PC-3 (cell line): ENCODE data around the gene KCNAB3. TPM values are rescaled to one million over a fixed set of nuclear protein-coding genes. Genes with fewer than 3 reads are reported as not detected.

Experiments
- ATAC-seq: fragments of 200-7000 bp; cut with Tn5 transposase; 2 replicates; pipeline ENCODE4 v1.9.1; 2020; ENCODE audit warnings: mild to moderate bottlenecking, moderate library complexity
- BruUV-seq: library from RNA; stranded (reverse); fragments of 400-500 nt; replicated peaks from 2 replicates; lab custom pipeline; 2021; lab: Mats Ljungman, UMichigan
- CTCF ChIA-PET: fragments of 300-600 bp; sonication (Branson Sonifier 250); formaldehyde crosslinking; loops from one replicate; lab custom pipeline; 2022; ENCODE audit warnings: antibody characterized with exemption; lab: Charles Lee
- POLR2A ChIA-PET: fragments of 300-600 bp; sonication (Branson Sonifier 250); formaldehyde crosslinking; loops from one replicate; lab custom pipeline; 2022; ENCODE audit warnings: antibody characterized with exemption; ENCODE audit not compliant: unreplicated experiment; lab: Charles Lee
- DNase-seq: peaks from one replicate; pipeline ENCODE4 v3.0.0-alpha.2; 2015
- H2AFZ ChIP-seq: fragments of 300-600 bp; sonication (generic); 2 replicates; pipeline ENCODE4 v1.6.0; 2016; ENCODE audit warnings: antibody characterized with exemption, low read length
- H3F3A ChIP-seq: fragments of 300-600 bp; sonication (generic); one replicate; pipeline ENCODE4 v1.6.0; 2017; ENCODE audit warnings: antibody characterized with exemption, low read length, control low read depth, mild to moderate bottlenecking; ENCODE audit not compliant: unreplicated experiment
- H3K27ac ChIP-seq: fragments of 300-600 bp; sonication (generic); 2 replicates; pipeline ENCODE4 v1.5.1; 2016; ENCODE audit warnings: mild to moderate bottlenecking, low read length
- H3K27me3 ChIP-seq: fragments of 300-600 bp; sonication (generic); 2 replicates; pipeline ENCODE4 v1.6.1; 2016; ENCODE audit warnings: low read length, mixed read lengths
- H3K36me3 ChIP-seq: fragments of 300-600 bp; sonication (generic); 2 replicates; pipeline ENCODE4 v1.6.1; 2016; ENCODE audit warnings: low read depth, mixed run types, low read length, mixed read lengths
- H3K4me1 ChIP-seq: fragments of 300-600 bp; sonication (generic); 2 replicates; pipeline ENCODE4 v1.5.1; 2016; ENCODE audit warnings: low read length; ENCODE audit not compliant: insufficient read depth
- H3K4me2 ChIP-seq: fragments of 300-600 bp; sonication (generic); 2 replicates; pipeline ENCODE4 v1.6.0; 2016; ENCODE audit warnings: low read length
- H3K4me3 ChIP-seq: fragments of 300-600 bp; sonication (generic); 2 replicates; pipeline ENCODE4 v1.5.1; 2016; ENCODE audit warnings: mild to moderate bottlenecking, low read length, mixed read lengths
- H3K79me2 ChIP-seq: fragments of 300-600 bp; sonication (generic); 2 replicates; pipeline ENCODE4 v1.6.1; 2017; ENCODE audit warnings: low read length, mixed read lengths
- H3K9ac ChIP-seq: fragments of 300-600 bp; sonication (generic); 2 replicates; pipeline ENCODE4 v1.6.0; 2016; ENCODE audit warnings: mild to moderate bottlenecking, low read length
- H3K9me2 ChIP-seq: fragments of 300-600 bp; sonication (generic); replicated peaks from 2 replicates; pipeline ENCODE4 v1.6.1; 2016; ENCODE audit warnings: mixed run types, low read length, mixed read lengths
- H3K9me3 ChIP-seq: fragments of 300-600 bp; sonication (generic); 2 replicates; pipeline ENCODE4 v1.6.1; 2016; ENCODE audit warnings: low read length, mixed read lengths
- H4K20me1 ChIP-seq: fragments of 300-600 bp; sonication (generic); 2 replicates; pipeline ENCODE4 v1.6.1; 2016; ENCODE audit warnings: low read length, mixed read lengths
- CTCF ChIP-seq: fragments of 300-600 bp; sonication (generic); conservative IDR thresholded peaks from 2 replicates; pipeline ENCODE4 v1.5.1; 2017; ENCODE audit warnings: antibody characterized with exemption, low read depth, mild to moderate bottlenecking, low read length
- EZH2 ChIP-seq: fragments of 300-600 bp; sonication (generic); IDR thresholded peaks from one replicate; pipeline ENCODE4 v1.6.1; 2017; ENCODE audit warnings: antibody characterized with exemption, mild to moderate bottlenecking, low read length; ENCODE audit not compliant: unreplicated experiment
- EZH2phosphoT487 ChIP-seq: fragments of 300-600 bp; sonication (generic); IDR thresholded peaks from 2 replicates; pipeline ENCODE4 v1.6.1; 2018; ENCODE audit warnings: mild to moderate bottlenecking, antibody characterized with exemption, low read length, borderline replicate concordance
- intact Hi-C: fragments of 100-400 bp; cut with micrococcal nuclease; formaldehyde crosslinking; loops from 2 replicates; pipeline ENCODE4 v1.9.0; 2023
- total RNA-seq: library from RNA; depleted of rRNA; stranded (reverse); fragments of >200 nt; gene quantifications from 2 replicates; pipeline ENCODE4 v1.2.3, GENCODE V29; 2014

Gene KCNAB3
- total RNA-seq, 1 experiment from 2014 or later = 0.26 TPM

- no peaks in the 10 kb centered on the region for H4K20me1 ChIP-seq
- ChIA-PET POLR2A (no interaction called here), CTCF (no interaction called here)
- H3K4me2 ChIP-seq = no peak overlapping the region
- H3K4me3 ChIP-seq = no peak overlapping the region
- BruUV-seq = no TSS peak
- no peaks in the 10 kb centered on the region for H3K9me2 ChIP-seq
- DNase-seq = no peak
- no peak overlapping the region for H3K27ac ChIP-seq
- H3K9ac ChIP-seq = no peak overlapping the region
- H3K9me3 ChIP-seq = no peaks in the 10 kb centered on the region
- TF ChIP-seq EZH2 (no peak), EZH2phosphoT487 (no peak), CTCF (no peak)
- H3F3A ChIP-seq = no peaks in the 10 kb centered on the region
- H2AFZ ChIP-seq = no peak overlapping the region
- H3K27me3 ChIP-seq = no peaks in the 10 kb centered on the region
- peaks cover 41% of the 10 kb centered on the region for H3K79me2 ChIP-seq
- intact Hi-C loops = no loop called here
- 0 out of 2 replicates have a peak, but pooled peaks cover 3% of the 10 kb centered on the region for H3K36me3 ChIP-seq
- no peak for ATAC-seq
- H3K4me1 ChIP-seq = peaks cover 18% of the 10 kb centered on the region
These were observed 6.2 kb upstream of the KCNAB3 start for GRCh38 chr17:7935859-7936258.

GRCh38 chr17:7932949-7933348 lies 3.3 kb upstream of the KCNAB3 start:
- intact Hi-C loops = loop anchor here (1.0 to 5.0 kb wide), 3 partner anchors 46 to 124 kb away; no protein-coding TSS in a partner anchor
- H3K36me3 ChIP-seq = no peaks in the 10 kb centered on the region
- H3K4me3 ChIP-seq = peak overlapping the region; percentile 98
- TF ChIP-seq CTCF = peak; percentile 26; the same call in 1 of the 2 replicates
- no peak for TF ChIP-seq EZH2
- peaks cover 45% of the 10 kb centered on the region for H3K79me2 ChIP-seq
- no peaks in the 10 kb centered on the region for H3K9me3 ChIP-seq
- no peaks in the 10 kb centered on the region for H3K9me2 ChIP-seq
- peak overlapping the region; percentile 44; the same call in 1 of the 2 replicates for H3K27ac ChIP-seq
- H3K4me2 ChIP-seq = peak overlapping the region; percentile 99
- H3K9ac ChIP-seq = peak overlapping the region; percentile 88
- ChIA-PET CTCF (interaction anchor here (0.6 to 2.2 kb wide), 6 partner anchors 50 to 127 kb away, joined by 3 to 10 read pairs (median 4); no protein-coding TSS in a partner anchor), POLR2A (no interaction called here)
- DNase-seq (peak; percentile 39), ATAC-seq (peak; percentile 25)
- no TSS peak for BruUV-seq
- no peaks in the 10 kb centered on the region for H3K27me3 ChIP-seq
- H2AFZ ChIP-seq = peak overlapping the region; percentile 100
- H3F3A ChIP-seq = no peaks in the 10 kb centered on the region
- no peaks in the 10 kb centered on the region for H4K20me1 ChIP-seq
- peaks cover 21% of the 10 kb centered on the region for H3K4me1 ChIP-seq

- TF ChIP-seq EZH2phosphoT487 = no peak
- no peak for TF ChIP-seq EZH2
- no peak for TF ChIP-seq CTCF
- TSS peak; percentile 69 for BruUV-seq
- CTCF ChIA-PET = interaction anchor here (0.6 to 2.2 kb wide), 6 partner anchors 50 to 128 kb away, joined by 3 to 10 read pairs (median 4); no protein-coding TSS in a partner anchor
These were observed 2.8 kb upstream of the KCNAB3 start for GRCh38 chr17:7932483-7932891.

More at GRCh38 chr17:7932483-7932891, 2.8 kb upstream of the KCNAB3 start:
- no peaks in the 10 kb centered on the region for H3K36me3 ChIP-seq
- POLR2A ChIA-PET = no interaction called here
- intact Hi-C loops = loop anchor here (1.0 to 5.0 kb wide), 3 partner anchors 45 to 125 kb away; no protein-coding TSS in a partner anchor
- H3K9ac ChIP-seq = peak overlapping the region; percentile 88
- H3K9me2 ChIP-seq = no peaks in the 10 kb centered on the region
- H3K4me2 ChIP-seq = peak overlapping the region; percentile 99
- peak overlapping the region; percentile 44 for H3K27ac ChIP-seq
- H3F3A ChIP-seq = no peaks in the 10 kb centered on the region
- no peaks in the 10 kb centered on the region for H3K9me3 ChIP-seq
- no peaks in the 10 kb centered on the region for H4K20me1 ChIP-seq
- ATAC-seq = peak; percentile 48
- no peaks in the 10 kb centered on the region for H3K27me3 ChIP-seq
- peak; percentile 20 for DNase-seq
- H3K4me3 ChIP-seq = peak overlapping the region; percentile 98
- peaks cover 45% of the 10 kb centered on the region for H3K79me2 ChIP-seq
- H2AFZ ChIP-seq = peak overlapping the region; percentile 100
- H3K4me1 ChIP-seq = peaks cover 21% of the 10 kb centered on the region
